ENCODE results near the gene DNMBP. TPM values are rescaled to one million over a fixed set of nuclear protein-coding genes. Genes with fewer than 3 reads are reported as not detected.

The DNMBP gene
- total and polyA plus RNA-seq, 2 donors (not counting 3 experiments of a cell fraction or from before 2014, with no cell fraction given), result 32.0 to 53.4 TPM

GRCh38 chr10:99975942-99976809, 33.6 kb downstream of the DNMBP start:
- TF ChIP-seq JUN (IDR thresholded peaks at IDR 0.05; ENCODE audit: borderline replicate concordance, insufficient read depth, insufficient read length, low read depth) (no peak), GATA2 (IDR thresholded peaks at IDR 0.05; ENCODE audit: insufficient read depth, insufficient read length, low read depth, low read length) (no peak), MYC (IDR thresholded peaks at IDR 0.05; ENCODE audit: low read depth, low read length) (no peak)
- TF ChIP-seq, protein P1, sequence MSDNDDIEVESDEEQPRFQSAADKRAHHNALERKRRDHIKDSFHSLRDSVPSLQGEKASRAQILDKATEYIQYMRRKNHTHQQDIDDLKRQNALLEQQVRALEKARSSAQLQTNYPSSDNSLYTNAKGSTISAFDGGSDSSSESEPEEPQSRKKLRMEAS (IDR thresholded peaks at IDR 0.05; ENCODE audit: insufficient read depth, insufficient read length), result no peak
- Histone ChIP-seq H3K4me3 (replicated peaks in 1 of 3; ENCODE audit: insufficient read depth in 1 of 3, low read depth in 1 of 3, low read length in 3 of 3) (peak overlapping the region in 1 of 3 experiments; percentile 12), H3K27me3 (ENCODE audit: control insufficient read depth in 2 of 2, insufficient read depth in 2 of 2, low read length in 2 of 2) (no peaks in the 10 kb centered on the region), H3K79me2 (ENCODE audit: control insufficient read depth, insufficient read depth, low read length) (peaks cover 97% of the 10 kb centered on the region), H3K9me3 (replicated peaks; ENCODE audit: control insufficient read depth, insufficient read depth, low read length) (no peaks in the 10 kb centered on the region), H3K27ac (ENCODE audit: insufficient read depth, low read depth, low read length) (peak overlapping the region; percentile 69), H3K9ac (replicated peaks; ENCODE audit: extremely low read depth, insufficient read depth, low read length) (peak overlapping the region; percentile 60), H3K4me1 (ENCODE audit: control insufficient read depth, extremely low read depth, insufficient read depth, low read length) (peaks cover 50% of the 10 kb centered on the region), H3K9me1 (replicated peaks; ENCODE audit: control insufficient read depth, extremely low read depth, insufficient read depth, low read length) (no peaks in the 10 kb centered on the region), H3K4me2 (ENCODE audit: insufficient read depth, low read length) (peak overlapping the region; percentile 50), H2AFZ (ENCODE audit: low read depth, low read length) (no peak overlapping the region), H3K36me3 (ENCODE audit: control insufficient read depth in 2 of 2, extremely low read depth in 1 of 2, insufficient read depth in 2 of 2, low read length in 2 of 2) (peaks cover 0 to 3% of the 10 kb centered on the region in 2 experiments), H4K20me1 (replicated peaks; ENCODE audit: control insufficient read depth, extremely low read depth, insufficient read depth, low read length) (no peaks in the 10 kb centered on the region)
- TSS peak; percentile 78 for BruUV-seq (replicated peaks)
- dilution Hi-C loops (cut with MboI; ENCODE audit: extremely low pct_ligation_motif_present, low sequenced_read_pairs) (no loop called here), intact Hi-C loops (cut with micrococcal nuclease) (no loop called here)
- FAIRE-seq (no peak), DNase-seq (ENCODE audit: low read depth, low spot score) (peak; percentile 58)
- CTCF ChIA-PET, result interaction anchor here (0.7 to 3.9 kb wide), 9 partner anchors 10 to 70 kb away, joined by 3 to 27 read pairs (median 3); partner anchors contain the start of gene DNMBP
- POLR2A ChIA-PET, result interaction anchor here (1.0 to 1.3 kb wide), 2 partner anchors 10 to 48 kb away, joined by 3 read pairs; no protein-coding TSS in a partner anchor

Data from endothelial cell of umbilical vein (primary cell).